ENCODE measurements around the gene C1QTNF2.

DNA sequence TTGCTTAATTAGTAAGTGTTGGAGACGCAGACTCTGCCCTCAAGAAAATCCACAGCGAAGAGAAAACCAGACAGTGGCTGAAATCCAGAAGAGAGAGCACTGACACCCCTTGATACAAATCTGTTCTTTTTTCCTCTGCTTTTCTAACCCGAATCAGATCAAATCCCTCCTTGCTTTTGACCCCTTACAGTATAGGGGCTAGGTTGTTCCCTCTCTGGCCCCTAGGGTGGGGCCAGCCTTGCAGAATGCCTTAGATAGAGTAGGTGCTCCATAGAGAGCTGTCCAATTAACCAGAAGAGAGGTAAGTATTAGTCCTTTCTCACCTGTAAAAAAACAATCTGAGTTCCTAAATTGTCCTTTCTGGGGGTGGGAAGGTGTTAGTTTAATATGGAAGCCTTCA lies 10.1 kb downstream of the C1QTNF2 start:
- TF ChIP-seq, protein P1, sequence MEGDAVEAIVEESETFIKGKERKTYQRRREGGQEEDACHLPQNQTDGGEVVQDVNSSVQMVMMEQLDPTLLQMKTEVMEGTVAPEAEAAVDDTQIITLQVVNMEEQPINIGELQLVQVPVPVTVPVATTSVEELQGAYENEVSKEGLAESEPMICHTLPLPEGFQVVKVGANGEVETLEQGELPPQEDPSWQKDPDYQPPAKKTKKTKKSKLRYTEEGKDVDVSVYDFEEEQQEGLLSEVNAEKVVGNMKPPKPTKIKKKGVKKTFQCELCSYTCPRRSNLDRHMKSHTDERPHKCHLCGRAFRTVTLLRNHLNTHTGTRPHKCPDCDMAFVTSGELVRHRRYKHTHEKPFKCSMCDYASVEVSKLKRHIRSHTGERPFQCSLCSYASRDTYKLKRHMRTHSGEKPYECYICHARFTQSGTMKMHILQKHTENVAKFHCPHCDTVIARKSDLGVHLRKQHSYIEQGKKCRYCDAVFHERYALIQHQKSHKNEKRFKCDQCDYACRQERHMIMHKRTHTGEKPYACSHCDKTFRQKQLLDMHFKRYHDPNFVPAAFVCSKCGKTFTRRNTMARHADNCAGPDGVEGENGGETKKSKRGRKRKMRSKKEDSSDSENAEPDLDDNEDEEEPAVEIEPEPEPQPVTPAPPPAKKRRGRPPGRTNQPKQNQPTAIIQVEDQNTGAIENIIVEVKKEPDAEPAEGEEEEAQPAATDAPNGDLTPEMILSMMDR (IDR thresholded peaks at IDR 0.05) = no peak
- TF ChIP-seq EP300 (IDR thresholded peaks at IDR 0.05) (no peak), POLR2A (IDR thresholded peaks at IDR 0.05) (no peak)
